ENCODE data around the gene STAC2. TPM values are rescaled to one million over a fixed set of nuclear protein-coding genes. Genes with fewer than 3 reads are reported as not detected.

STAC2 gene, protein sequence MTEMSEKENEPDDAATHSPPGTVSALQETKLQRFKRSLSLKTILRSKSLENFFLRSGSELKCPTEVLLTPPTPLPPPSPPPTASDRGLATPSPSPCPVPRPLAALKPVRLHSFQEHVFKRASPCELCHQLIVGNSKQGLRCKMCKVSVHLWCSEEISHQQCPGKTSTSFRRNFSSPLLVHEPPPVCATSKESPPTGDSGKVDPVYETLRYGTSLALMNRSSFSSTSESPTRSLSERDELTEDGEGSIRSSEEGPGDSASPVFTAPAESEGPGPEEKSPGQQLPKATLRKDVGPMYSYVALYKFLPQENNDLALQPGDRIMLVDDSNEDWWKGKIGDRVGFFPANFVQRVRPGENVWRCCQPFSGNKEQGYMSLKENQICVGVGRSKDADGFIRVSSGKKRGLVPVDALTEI
- 3.2 TPM for polyA plus RNA-seq (2013, experiment 1 of 2)
- 3.3 TPM for polyA plus RNA-seq (2013, experiment 2 of 2)

GRCh38 chr17:39225308-39225958 lies at the start of gene STAC2:
TSS of gene STAC2 (minus strand) at chr17:39225945. CDS start at chr17:39225502, 443 bp downstream.
- Histone ChIP-seq H2BK12ac (ENCODE audit: low read length) (peak within 1 kb of the TSS; percentile 96), H3K4me1 (ENCODE audit: control insufficient read depth in 2 of 2, insufficient read depth in 1 of 2, low read depth in 1 of 2, low read length in 2 of 2) (peaks cover 8 to 13% of the 10 kb centered on the region in 2 donors), H2BK15ac (ENCODE audit: low read length) (peak within 1 kb of the TSS; percentile 96), H3K9me3 (replicated peaks in 1 of 2; ENCODE audit: control insufficient read depth in 2 of 2, insufficient read depth in 1 of 2, low read depth in 1 of 2, low read length in 2 of 2) (peaks cover 0 to 1% of the 10 kb centered on the region in 2 donors), H3K36me3 (replicated peaks in 1 of 2; ENCODE audit: control insufficient read depth in 2 of 2, insufficient read depth in 2 of 2, low read length in 2 of 2) (no peaks in the 10 kb centered on the region), H4K8ac (ENCODE audit: low read depth, low read length) (peak within 1 kb of the TSS; percentile 76), H3K27me3 (ENCODE audit: control insufficient read depth in 3 of 3, insufficient read depth in 3 of 3, low read depth in 1 of 3, low read length in 3 of 3) (peaks cover 16 to 61% (median 41%) of the 10 kb centered on the region in 3 experiments), H3K18ac (ENCODE audit: low read length) (peak within 1 kb of the TSS; percentile 96), H3K4me3 (ENCODE audit: low read length in 2 of 2) (peak within 1 kb of the TSS; percentile 40 to 83), H3K9ac (ENCODE audit: low read depth, low read length, poor library complexity) (peak within 1 kb of the TSS; percentile 75), H3K23ac (ENCODE audit: low read depth, low read length, poor library complexity) (peak within 1 kb of the TSS; percentile 90), H2BK5ac (ENCODE audit: low read length) (peak within 1 kb of the TSS; percentile 27), H2AFZ (ENCODE audit: low read length) (peak within 1 kb of the TSS; percentile 92), H3K14ac (ENCODE audit: low read length) (peak within 1 kb of the TSS; percentile 92), H4K91ac (ENCODE audit: low read depth, low read length, poor library complexity) (no peak within 1 kb of the TSS), H3K79me1 (ENCODE audit: low read depth, low read length) (no peaks in the 10 kb centered on the region), H2AK5ac (ENCODE audit: low read depth, low read length) (peak within 1 kb of the TSS; percentile 88), H3K4me2 (ENCODE audit: insufficient read depth, low read length, poor library complexity, severe bottlenecking) (peak within 1 kb of the TSS; percentile 94), H3K27ac (replicated peaks; ENCODE audit: low read length) (no peak within 1 kb of the TSS), H3K4ac (ENCODE audit: low read length) (no peak within 1 kb of the TSS), H2BK120ac (ENCODE audit: low read depth, low read length) (no peak within 1 kb of the TSS)
- no CpG with 5 or more reads among the region's 71 CpGs for WGBS, 2 donors (ENCODE audit: extremely low coverage in 2 of 2, insufficient read length in 2 of 2, insufficient replicate concordance in 1 of 2)
- no peak for DNase-seq (ENCODE audit: low spot score)

DNA sequence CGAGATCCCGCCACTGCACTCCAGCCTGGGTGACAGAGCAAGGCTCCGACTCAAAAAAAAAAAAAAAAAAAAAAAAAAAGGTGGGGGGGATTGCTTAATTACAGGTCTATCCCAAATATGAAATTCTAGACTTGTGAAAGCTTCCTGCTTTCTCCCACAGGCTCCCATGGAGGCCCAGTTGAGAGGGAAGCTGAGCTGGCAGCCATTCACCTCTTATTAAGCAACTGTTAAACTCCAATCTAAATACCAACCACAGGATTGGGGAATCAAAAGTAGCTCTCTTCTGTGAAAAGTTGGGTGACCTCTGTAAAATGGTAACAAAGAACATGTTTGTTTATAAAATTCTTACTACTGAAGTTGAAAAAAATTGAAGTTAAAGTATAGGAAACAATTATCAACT lies 45.8 kb upstream of the STAC2 start:
- H3K9me3 ChIP-seq (replicated peaks in 1 of 2; ENCODE audit: control insufficient read depth in 2 of 2, insufficient read depth in 1 of 2, low read depth in 1 of 2, low read length in 2 of 2) = no peaks in the 10 kb centered on the region
- H3K9ac ChIP-seq (ENCODE audit: low read depth, low read length, poor library complexity) = no peak overlapping the region
- no peak overlapping the region for H3K4me2 ChIP-seq (ENCODE audit: insufficient read depth, low read length, poor library complexity, severe bottlenecking)
- H2BK15ac ChIP-seq (ENCODE audit: low read length) = no peak overlapping the region
- WGBS, 2 donors (ENCODE audit: extremely low coverage in 2 of 2, insufficient read length in 2 of 2, insufficient replicate concordance in 1 of 2) = no CpG with 5 or more reads among the region's 3 CpGs
- H2AFZ ChIP-seq (ENCODE audit: low read length) = no peak overlapping the region
- H3K18ac ChIP-seq (ENCODE audit: low read length) = no peak overlapping the region
- no peak for DNase-seq (ENCODE audit: low spot score)
- no peak overlapping the region for H3K23ac ChIP-seq (ENCODE audit: low read depth, low read length, poor library complexity)
- no peak overlapping the region for H3K14ac ChIP-seq (ENCODE audit: low read length)
- no peak overlapping the region for H2BK5ac ChIP-seq (ENCODE audit: low read length)
- no peak overlapping the region for H3K4ac ChIP-seq (ENCODE audit: low read length)
- no peak overlapping the region for H3K27ac ChIP-seq (replicated peaks; ENCODE audit: low read length)
- H2BK12ac ChIP-seq (ENCODE audit: low read length) = no peak overlapping the region
- no peak overlapping the region for H2BK120ac ChIP-seq (ENCODE audit: low read depth, low read length)
- no peaks in the 10 kb centered on the region for H3K79me1 ChIP-seq (ENCODE audit: low read depth, low read length)
- no peak overlapping the region for H4K8ac ChIP-seq (ENCODE audit: low read depth, low read length)
- H4K91ac ChIP-seq (ENCODE audit: low read depth, low read length, poor library complexity) = no peak overlapping the region
- H3K36me3 ChIP-seq (replicated peaks in 1 of 2; ENCODE audit: control insufficient read depth in 2 of 2, insufficient read depth in 2 of 2, low read length in 2 of 2) = peaks cover 6 to 69% of the 10 kb centered on the region in 2 donors
- H2AK5ac ChIP-seq (ENCODE audit: low read depth, low read length) = no peak overlapping the region
- no peak overlapping the region for H3K4me3 ChIP-seq (ENCODE audit: low read length in 2 of 2)
- H3K4me1 ChIP-seq (ENCODE audit: control insufficient read depth in 2 of 2, insufficient read depth in 1 of 2, low read depth in 1 of 2, low read length in 2 of 2) = no peaks in the 10 kb centered on the region
- no peaks in the 10 kb centered on the region for H3K27me3 ChIP-seq (ENCODE audit: control insufficient read depth in 3 of 3, insufficient read depth in 3 of 3, low read depth in 1 of 3, low read length in 3 of 3)

DNA sequence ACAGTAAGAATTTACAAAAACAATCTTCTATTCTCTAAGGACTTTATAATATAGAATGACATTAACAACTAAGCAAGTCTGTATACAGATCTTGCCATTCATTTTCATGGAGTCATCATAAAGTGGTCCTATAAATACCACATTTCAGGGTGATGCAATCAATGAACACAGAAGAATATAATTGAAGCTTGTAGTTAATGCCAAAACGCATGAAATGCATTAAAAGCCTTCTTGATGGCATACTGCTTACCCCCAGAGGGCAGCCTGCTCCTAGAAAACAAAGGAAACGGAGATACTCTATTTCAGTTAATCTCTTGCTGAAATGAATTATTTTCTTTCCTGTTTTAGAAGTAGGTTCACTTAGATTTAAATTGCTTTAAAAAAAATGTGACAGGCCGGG lies 45.2 kb upstream of the STAC2 start:
- Histone ChIP-seq H3K23ac (ENCODE audit: low read depth, low read length, poor library complexity) (no peak overlapping the region), H2BK12ac (ENCODE audit: low read length) (no peak overlapping the region), H2BK120ac (ENCODE audit: low read depth, low read length) (no peak overlapping the region), H3K27me3 (ENCODE audit: control insufficient read depth in 3 of 3, insufficient read depth in 3 of 3, low read depth in 1 of 3, low read length in 3 of 3) (no peaks in the 10 kb centered on the region), H3K9ac (ENCODE audit: low read depth, low read length, poor library complexity) (no peak overlapping the region), H3K4me1 (ENCODE audit: control insufficient read depth in 2 of 2, insufficient read depth in 1 of 2, low read depth in 1 of 2, low read length in 2 of 2) (no peaks in the 10 kb centered on the region), H3K9me3 (replicated peaks in 1 of 2; ENCODE audit: control insufficient read depth in 2 of 2, insufficient read depth in 1 of 2, low read depth in 1 of 2, low read length in 2 of 2) (no peaks in the 10 kb centered on the region), H2AK5ac (ENCODE audit: low read depth, low read length) (no peak overlapping the region), H3K36me3 (replicated peaks in 1 of 2; ENCODE audit: control insufficient read depth in 2 of 2, insufficient read depth in 2 of 2, low read length in 2 of 2) (peaks cover 6 to 75% of the 10 kb centered on the region in 2 donors), H3K4me3 (ENCODE audit: low read length in 2 of 2) (no peak overlapping the region), H2AFZ (ENCODE audit: low read length) (no peak overlapping the region), H3K27ac (replicated peaks; ENCODE audit: low read length) (no peak overlapping the region), H3K79me1 (ENCODE audit: low read depth, low read length) (no peaks in the 10 kb centered on the region), H4K91ac (ENCODE audit: low read depth, low read length, poor library complexity) (no peak overlapping the region), H3K14ac (ENCODE audit: low read length) (no peak overlapping the region), H3K4ac (ENCODE audit: low read length) (no peak overlapping the region), H3K18ac (ENCODE audit: low read length) (no peak overlapping the region), H4K8ac (ENCODE audit: low read depth, low read length) (no peak overlapping the region), H2BK15ac (ENCODE audit: low read length) (no peak overlapping the region), H3K4me2 (ENCODE audit: insufficient read depth, low read length, poor library complexity, severe bottlenecking) (no peak overlapping the region), H2BK5ac (ENCODE audit: low read length) (no peak overlapping the region)
- WGBS, 2 donors (ENCODE audit: extremely low coverage in 2 of 2, insufficient read length in 2 of 2, insufficient replicate concordance in 1 of 2) = no CpG with 5 or more reads among the region's 3 CpGs
- no peak for DNase-seq (ENCODE audit: low spot score)

- no peak overlapping the region for H3K9ac ChIP-seq (ENCODE audit: low read depth, low read length, poor library complexity)
- no peak overlapping the region for H2BK15ac ChIP-seq (ENCODE audit: low read length)
- no peaks in the 10 kb centered on the region for H3K4me1 ChIP-seq (ENCODE audit: control insufficient read depth in 2 of 2, insufficient read depth in 1 of 2, low read depth in 1 of 2, low read length in 2 of 2)
- no peak overlapping the region for H2AFZ ChIP-seq (ENCODE audit: low read length)
- no peak for DNase-seq (ENCODE audit: low spot score)
- no CpG with 5 or more reads among the region's 5 CpGs for WGBS, 2 donors (ENCODE audit: extremely low coverage in 2 of 2, insufficient read length in 2 of 2, insufficient replicate concordance in 1 of 2)
- H3K23ac ChIP-seq (ENCODE audit: low read depth, low read length, poor library complexity) = no peak overlapping the region
- no peak overlapping the region for H2BK12ac ChIP-seq (ENCODE audit: low read length)
- peaks cover 16 to 89% of the 10 kb centered on the region in 2 donors for H3K36me3 ChIP-seq (replicated peaks in 1 of 2; ENCODE audit: control insufficient read depth in 2 of 2, insufficient read depth in 2 of 2, low read length in 2 of 2)
- no peaks in the 10 kb centered on the region for H3K9me3 ChIP-seq (replicated peaks in 1 of 2; ENCODE audit: control insufficient read depth in 2 of 2, insufficient read depth in 1 of 2, low read depth in 1 of 2, low read length in 2 of 2)
- no peak overlapping the region for H4K8ac ChIP-seq (ENCODE audit: low read depth, low read length)
- no peak overlapping the region for H3K4me3 ChIP-seq (ENCODE audit: low read length in 2 of 2)
- H3K79me1 ChIP-seq (ENCODE audit: low read depth, low read length) = no peaks in the 10 kb centered on the region
- H4K91ac ChIP-seq (ENCODE audit: low read depth, low read length, poor library complexity) = no peak overlapping the region
- H3K27me3 ChIP-seq (ENCODE audit: control insufficient read depth in 3 of 3, insufficient read depth in 3 of 3, low read depth in 1 of 3, low read length in 3 of 3) = no peaks in the 10 kb centered on the region
- H3K18ac ChIP-seq (ENCODE audit: low read length) = no peak overlapping the region
- no peak overlapping the region for H2BK5ac ChIP-seq (ENCODE audit: low read length)
- no peak overlapping the region for H3K14ac ChIP-seq (ENCODE audit: low read length)
- H3K4me2 ChIP-seq (ENCODE audit: insufficient read depth, low read length, poor library complexity, severe bottlenecking) = no peak overlapping the region
- no peak overlapping the region for H3K4ac ChIP-seq (ENCODE audit: low read length)
- H3K27ac ChIP-seq (replicated peaks; ENCODE audit: low read length) = no peak overlapping the region
- no peak overlapping the region for H2AK5ac ChIP-seq (ENCODE audit: low read depth, low read length)
- H2BK120ac ChIP-seq (ENCODE audit: low read depth, low read length) = no peak overlapping the region
Observed at GRCh38 chr17:39264119-39264518, 38.4 kb upstream of the STAC2 start.

Data from neuronal stem cell (in vitro differentiated cells).